DND-41 (cell line): ENCODE data around the gene PACSIN1.

Source experiments
- ATAC-seq: fragments of 200-7000 bp; cut with Tn5 transposase; 3 replicates; pipeline ENCODE4 v1.9.1; 2021; ENCODE audit warnings: low read depth; ENCODE audit not compliant: insufficient read depth
- DNase-seq: peaks from one replicate; pipeline ENCODE4 v3.0.0-alpha.2; 2020
- H2AFZ ChIP-seq: 2 replicates; pipeline ENCODE4 v1.6.0; 2012; ENCODE audit warnings: low read depth, low read length
- H3K27ac ChIP-seq: 2 replicates; pipeline ENCODE4 v1.5.1; 2012; ENCODE audit warnings: low read length, inconsistent platforms
- H3K27me3 ChIP-seq: fragments of 200-600 bp; sonication (generic); 2 replicates; pipeline ENCODE4 v1.6.0; 2012; ENCODE audit warnings: low read length, mild to moderate bottlenecking, inconsistent platforms; ENCODE audit not compliant: insufficient read depth, poor library complexity
- H3K36me3 ChIP-seq: 2 replicates; pipeline ENCODE4 v1.5.1; 2012; ENCODE audit warnings: low read length, inconsistent platforms; ENCODE audit not compliant: insufficient read depth
- H3K4me1 ChIP-seq: 2 replicates; pipeline ENCODE4 v1.5.1; 2012; ENCODE audit warnings: mild to moderate bottlenecking, low read length; ENCODE audit not compliant: insufficient read depth
- H3K4me2 ChIP-seq: 2 replicates; pipeline ENCODE4 v1.6.0; 2012; ENCODE audit warnings: mild to moderate bottlenecking, moderate library complexity, low read length, inconsistent platforms; ENCODE audit not compliant: insufficient read depth
- H3K4me3 ChIP-seq, 2 experiments: fragments of 200-600 bp in 1 of 2; shearing (Covaris generic) in 1 of 2; 2 replicates each; pipeline ENCODE4 v1.5.1; 2012 to 2016; ENCODE audit warnings: inconsistent platforms in 2 of 2, low read length in 2 of 2, mild to moderate bottlenecking in 2 of 2, low read depth in 1 of 2, moderate library complexity in 1 of 2
- H3K79me2 ChIP-seq: 2 replicates; pipeline ENCODE4 v1.6.0; 2012; ENCODE audit warnings: low read length, inconsistent platforms; ENCODE audit not compliant: insufficient read depth
- H3K9ac ChIP-seq: 2 replicates; pipeline ENCODE4 v1.6.0; 2012; ENCODE audit warnings: low read depth, mild to moderate bottlenecking, inconsistent platforms, low read length, moderate library complexity
- H3K9me3 ChIP-seq: 2 replicates; pipeline ENCODE4 v1.5.1; 2012; ENCODE audit warnings: low read length, moderate library complexity, mild to moderate bottlenecking, inconsistent platforms; ENCODE audit not compliant: insufficient read depth, severe bottlenecking
- H4K20me1 ChIP-seq: 2 replicates; pipeline ENCODE4 v1.6.0; 2012; ENCODE audit warnings: low read length; ENCODE audit not compliant: insufficient read depth
- EZH2 ChIP-seq: IDR thresholded peaks from 3 replicates; pipeline ENCODE4 v1.6.1; 2012; ENCODE audit warnings: borderline replicate concordance, low read depth, mild to moderate bottlenecking, moderate library complexity, low read length, inconsistent platforms; ENCODE audit not compliant: severe bottlenecking
- TF ChIP-seq, protein P1 (sequence below): IDR thresholded peaks from 2 replicates; pipeline ENCODE4 v1.5.1; 2012; ENCODE audit warnings: borderline replicate concordance, low read length, moderate library complexity, mild to moderate bottlenecking; ENCODE audit not compliant: poor library complexity, severe bottlenecking; ENCODE audit errors: extremely low read depth

The PACSIN1 gene

DNA sequence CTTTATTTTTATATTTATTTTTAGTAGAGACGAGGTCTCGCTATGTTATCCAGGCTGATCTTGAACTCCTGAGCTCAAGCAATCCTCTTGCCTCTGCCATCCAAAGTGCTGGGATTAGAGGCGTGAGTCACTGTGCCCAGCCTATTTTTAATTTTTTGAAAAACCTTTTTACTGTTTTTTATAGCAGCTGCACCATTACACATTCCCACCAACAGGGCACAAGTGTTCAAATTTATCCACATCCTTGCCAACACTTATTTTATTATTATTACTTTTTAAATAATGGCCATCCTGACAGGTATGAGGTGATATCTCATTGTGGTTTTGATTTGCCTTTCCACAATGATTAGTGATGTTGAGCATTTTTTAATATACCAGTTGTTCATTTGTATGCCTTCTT, 42.5 kb downstream of the PACSIN1 start:
- H3K9me3 ChIP-seq: no peaks in the 10 kb centered on the region
- no peaks in the 10 kb centered on the region for H3K4me1 ChIP-seq
- H3K9ac ChIP-seq: no peak overlapping the region
- no peaks in the 10 kb centered on the region for H3K79me2 ChIP-seq
- ATAC-seq (no peak), DNase-seq (no peak)
- no peaks in the 10 kb centered on the region for H3K36me3 ChIP-seq
- TF ChIP-seq, protein P1, sequence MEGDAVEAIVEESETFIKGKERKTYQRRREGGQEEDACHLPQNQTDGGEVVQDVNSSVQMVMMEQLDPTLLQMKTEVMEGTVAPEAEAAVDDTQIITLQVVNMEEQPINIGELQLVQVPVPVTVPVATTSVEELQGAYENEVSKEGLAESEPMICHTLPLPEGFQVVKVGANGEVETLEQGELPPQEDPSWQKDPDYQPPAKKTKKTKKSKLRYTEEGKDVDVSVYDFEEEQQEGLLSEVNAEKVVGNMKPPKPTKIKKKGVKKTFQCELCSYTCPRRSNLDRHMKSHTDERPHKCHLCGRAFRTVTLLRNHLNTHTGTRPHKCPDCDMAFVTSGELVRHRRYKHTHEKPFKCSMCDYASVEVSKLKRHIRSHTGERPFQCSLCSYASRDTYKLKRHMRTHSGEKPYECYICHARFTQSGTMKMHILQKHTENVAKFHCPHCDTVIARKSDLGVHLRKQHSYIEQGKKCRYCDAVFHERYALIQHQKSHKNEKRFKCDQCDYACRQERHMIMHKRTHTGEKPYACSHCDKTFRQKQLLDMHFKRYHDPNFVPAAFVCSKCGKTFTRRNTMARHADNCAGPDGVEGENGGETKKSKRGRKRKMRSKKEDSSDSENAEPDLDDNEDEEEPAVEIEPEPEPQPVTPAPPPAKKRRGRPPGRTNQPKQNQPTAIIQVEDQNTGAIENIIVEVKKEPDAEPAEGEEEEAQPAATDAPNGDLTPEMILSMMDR: no peak
- TF ChIP-seq EZH2: no peak
- no peak overlapping the region for H3K27ac ChIP-seq
- no peak overlapping the region for H3K4me2 ChIP-seq
- no peaks in the 10 kb centered on the region for H4K20me1 ChIP-seq
- no peak overlapping the region for H3K4me3 ChIP-seq
- no peaks in the 10 kb centered on the region for H3K27me3 ChIP-seq
- H2AFZ ChIP-seq: no peak overlapping the region

DNA sequence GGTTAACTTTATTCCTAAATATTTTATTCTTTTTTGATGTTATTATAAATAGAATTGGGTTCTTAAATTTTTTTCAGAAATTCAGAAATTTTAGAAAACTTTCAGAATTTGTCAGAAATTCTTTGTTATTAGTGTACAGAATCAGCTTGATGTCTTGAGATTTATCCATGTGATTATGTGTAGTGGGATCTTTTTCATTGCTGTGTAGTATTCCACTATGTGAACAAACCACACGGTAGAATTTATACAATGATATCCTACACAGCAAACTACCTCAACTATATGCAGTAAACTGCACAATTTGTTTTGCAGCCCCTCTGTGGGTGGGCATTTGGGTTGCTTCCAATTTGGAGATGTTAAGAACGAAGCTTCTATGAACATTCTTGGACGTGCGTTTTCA, 43.9 kb downstream of the PACSIN1 start:
- no peaks in the 10 kb centered on the region for H3K27me3 ChIP-seq
- no peak overlapping the region for H3K27ac ChIP-seq
- H3K79me2 ChIP-seq: no peaks in the 10 kb centered on the region
- H3K36me3 ChIP-seq: no peaks in the 10 kb centered on the region
- TF ChIP-seq EZH2: no peak
- TF ChIP-seq, protein P1: no peak
- H3K4me1 ChIP-seq: no peaks in the 10 kb centered on the region
- no peak overlapping the region for H3K4me3 ChIP-seq
- no peak overlapping the region for H2AFZ ChIP-seq
- ATAC-seq (no peak), DNase-seq (no peak)
- no peaks in the 10 kb centered on the region for H4K20me1 ChIP-seq
- H3K4me2 ChIP-seq: no peak overlapping the region
- no peak overlapping the region for H3K9ac ChIP-seq
- H3K9me3 ChIP-seq: no peaks in the 10 kb centered on the region

DNA sequence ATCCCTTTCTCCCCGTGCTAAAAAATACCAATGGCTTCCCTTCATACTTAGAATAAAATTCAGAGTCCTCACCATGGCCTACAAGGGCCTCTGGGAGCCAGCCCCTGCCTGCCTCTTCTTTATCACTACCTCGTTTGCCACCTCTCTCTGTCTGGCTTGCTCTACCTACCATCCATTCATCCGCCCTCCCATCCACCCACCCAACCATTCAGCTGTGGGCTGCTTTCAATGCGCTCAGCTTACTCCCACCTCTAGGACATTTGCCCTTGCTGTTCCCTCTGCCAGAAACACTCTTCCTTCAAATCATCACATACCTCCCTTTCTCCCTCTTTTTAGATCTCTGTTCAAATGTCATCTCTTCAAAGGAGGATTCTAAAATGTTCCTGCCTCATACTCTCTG, 44.4 kb downstream of the PACSIN1 start:
- no peaks in the 10 kb centered on the region for H4K20me1 ChIP-seq
- H3K9ac ChIP-seq: no peak overlapping the region
- no peaks in the 10 kb centered on the region for H3K27me3 ChIP-seq
- no peak overlapping the region for H3K4me2 ChIP-seq
- H3K4me3 ChIP-seq: no peak overlapping the region
- DNase-seq: no peak
- no peaks in the 10 kb centered on the region for H3K36me3 ChIP-seq
- no peaks in the 10 kb centered on the region for H3K79me2 ChIP-seq
- TF ChIP-seq EZH2: no peak
- TF ChIP-seq, protein P1: no peak
- no peak overlapping the region for H2AFZ ChIP-seq
- no peaks in the 10 kb centered on the region for H3K4me1 ChIP-seq
- H3K9me3 ChIP-seq: no peaks in the 10 kb centered on the region
- no peak overlapping the region for H3K27ac ChIP-seq
- ATAC-seq: no peak

DNA sequence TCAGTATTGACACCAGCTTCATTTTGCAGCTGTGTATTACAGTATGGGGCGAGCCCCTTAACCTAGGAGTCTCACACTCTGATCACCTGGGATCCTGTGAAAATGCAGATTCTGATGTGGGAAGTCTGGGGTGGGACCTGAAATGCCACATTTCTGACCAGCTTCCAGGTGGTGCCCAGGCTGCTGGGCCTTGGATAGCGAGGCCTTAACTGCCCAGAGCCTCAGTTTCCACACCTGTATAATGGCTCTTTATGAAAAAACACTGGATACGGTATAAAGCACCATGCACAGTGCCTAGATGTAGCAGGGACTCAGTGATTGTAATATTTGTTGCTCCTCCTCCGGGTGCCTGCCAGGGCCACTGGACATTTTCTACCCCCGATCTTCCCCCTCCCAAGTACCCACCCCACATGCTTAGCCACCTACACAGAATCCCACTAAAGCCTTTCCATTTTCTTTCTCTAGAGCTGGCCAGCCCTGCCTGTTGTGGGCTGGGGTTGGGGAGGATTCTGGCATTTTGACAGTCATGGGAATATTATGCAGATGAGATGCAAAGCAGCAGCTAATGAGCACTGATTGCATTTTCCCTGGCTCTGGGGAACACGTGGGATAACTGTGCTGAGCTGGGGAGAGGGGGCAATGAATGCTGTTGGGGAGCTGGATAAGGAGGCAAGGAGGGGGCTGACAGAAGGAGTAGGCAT, 45.5 kb downstream of the PACSIN1 start:
- H3K9ac ChIP-seq: no peak overlapping the region
- H2AFZ ChIP-seq: no peak overlapping the region
- H3K4me2 ChIP-seq: no peak overlapping the region
- H3K27me3 ChIP-seq: no peaks in the 10 kb centered on the region
- no peak overlapping the region for H3K4me3 ChIP-seq
- H3K36me3 ChIP-seq: no peaks in the 10 kb centered on the region
- H3K79me2 ChIP-seq: no peaks in the 10 kb centered on the region
- no peaks in the 10 kb centered on the region for H4K20me1 ChIP-seq
- no peak for ATAC-seq
- H3K27ac ChIP-seq: no peak overlapping the region
- no peaks in the 10 kb centered on the region for H3K4me1 ChIP-seq
- no peak for DNase-seq
- no peaks in the 10 kb centered on the region for H3K9me3 ChIP-seq
- TF ChIP-seq, protein P1: no peak
- no peak for TF ChIP-seq EZH2
